Measurements from ENCODE around the gene TINAGL1.

The TINAGL1 gene

DNA sequence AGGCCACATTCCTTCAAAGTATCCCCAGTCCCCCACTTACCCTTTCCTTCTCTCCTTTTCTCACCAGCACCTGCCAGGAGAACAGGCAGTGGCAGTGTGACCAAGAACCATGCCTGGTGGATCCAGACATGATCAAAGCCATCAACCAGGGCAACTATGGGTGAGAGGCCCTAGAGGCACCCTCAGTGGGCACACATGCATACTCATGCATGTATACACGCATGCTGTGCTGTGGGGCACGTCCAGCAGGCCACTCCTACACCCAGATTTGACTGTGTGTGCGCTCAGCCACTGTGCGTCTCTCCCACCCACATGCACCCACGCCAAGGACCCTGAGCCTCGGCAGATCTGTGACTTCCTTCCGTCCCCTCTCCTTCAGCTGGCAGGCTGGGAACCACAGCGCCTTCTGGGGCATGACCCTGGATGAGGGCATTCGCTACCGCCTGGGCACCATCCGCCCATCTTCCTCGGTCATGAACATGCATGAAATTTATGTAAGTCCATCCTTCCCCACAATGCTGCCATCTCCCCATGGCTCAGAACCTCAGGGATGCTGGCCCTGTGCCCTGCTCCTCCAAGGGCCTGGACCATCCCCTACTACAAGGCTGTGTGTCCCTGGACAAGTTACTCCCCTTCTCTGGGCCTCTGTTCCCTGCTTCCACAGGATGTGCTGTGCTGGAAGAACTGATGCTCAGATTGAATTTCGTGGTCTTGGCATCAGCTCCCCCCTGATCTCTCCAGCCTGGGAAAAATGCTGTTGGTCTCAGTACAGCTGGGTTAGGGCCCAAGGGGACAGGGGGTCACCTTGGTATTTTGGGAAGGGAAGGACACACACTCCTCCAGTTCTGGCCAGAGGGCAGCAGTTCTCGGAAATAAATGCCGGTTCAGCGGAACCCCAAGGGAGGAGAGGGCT is 7.0 kb downstream of the TINAGL1 start:
- TF ChIP-seq EZH2phosphoT487 (IDR thresholded peaks at IDR 0.05; ENCODE audit: low read length), result no peak
- TF ChIP-seq CTCF (IDR thresholded peaks at IDR 0.05; ENCODE audit: low read length), result no peak
- no peak for TF ChIP-seq EZH2 (optimal IDR thresholded peaks at IDR 0.05; ENCODE audit: low read depth, low read length)
- Histone ChIP-seq H3K27me3 (replicated peaks; ENCODE audit: insufficient read depth, low read length) (no peaks in the 10 kb centered on the region; the same call in 1 of the 2 replicates), H3K4me3 (ENCODE audit: low read length) (no peak overlapping the region), H3K4me1 (ENCODE audit: low read length) (no peaks in the 10 kb centered on the region), H3K9ac (ENCODE audit: low read length) (no peak overlapping the region), H3K79me2 (ENCODE audit: low read length) (no peaks in the 10 kb centered on the region), H3K9me3 (replicated peaks; ENCODE audit: insufficient read depth, low read length) (no peaks in the 10 kb centered on the region), H4K20me1 (ENCODE audit: insufficient read depth, low read length) (no peaks in the 10 kb centered on the region), H3K36me3 (replicated peaks; ENCODE audit: insufficient read depth, low read length) (no peaks in the 10 kb centered on the region), H3K9me2 (replicated peaks; ENCODE audit: insufficient read depth, low read length) (no peaks in the 10 kb centered on the region), H2AFZ (ENCODE audit: low read length) (no peak overlapping the region), H3K27ac (ENCODE audit: low read length) (no peak overlapping the region), H3K4me2 (ENCODE audit: low read depth, low read length) (no peak overlapping the region), H3F3A (ENCODE audit: insufficient read depth, low read length) (no peaks in the 10 kb centered on the region)
- DNase-seq, result no peak

- H3K9me2 ChIP-seq (replicated peaks; ENCODE audit: insufficient read depth, low read length), result no peaks in the 10 kb centered on the region
- H3K9me3 ChIP-seq (replicated peaks; ENCODE audit: insufficient read depth, low read length), result no peaks in the 10 kb centered on the region
- H3F3A ChIP-seq (ENCODE audit: insufficient read depth, low read length), result no peaks in the 10 kb centered on the region
- no peak overlapping the region for H3K27ac ChIP-seq (ENCODE audit: low read length)
- no peaks in the 10 kb centered on the region for H3K36me3 ChIP-seq (replicated peaks; ENCODE audit: insufficient read depth, low read length)
- no peak overlapping the region for H3K9ac ChIP-seq (ENCODE audit: low read length)
- TF ChIP-seq CTCF (IDR thresholded peaks at IDR 0.05; ENCODE audit: low read length) (no peak), EZH2 (optimal IDR thresholded peaks at IDR 0.05; ENCODE audit: low read depth, low read length) (no peak), EZH2phosphoT487 (IDR thresholded peaks at IDR 0.05; ENCODE audit: low read length) (no peak)
- no peak overlapping the region for H3K4me3 ChIP-seq (ENCODE audit: low read length)
- H3K4me2 ChIP-seq (ENCODE audit: low read depth, low read length), result no peak overlapping the region
- DNase-seq, result no peak
- no peaks in the 10 kb centered on the region for H4K20me1 ChIP-seq (ENCODE audit: insufficient read depth, low read length)
- H3K27me3 ChIP-seq (replicated peaks; ENCODE audit: insufficient read depth, low read length), result no peaks in the 10 kb centered on the region; the same call in 1 of the 2 replicates
- H2AFZ ChIP-seq (ENCODE audit: low read length), result no peak overlapping the region
- H3K79me2 ChIP-seq (ENCODE audit: low read length), result no peaks in the 10 kb centered on the region
- no peaks in the 10 kb centered on the region for H3K4me1 ChIP-seq (ENCODE audit: low read length)
These were observed 7.9 kb downstream of the TINAGL1 start for GRCh38 chr1:31583995-31584868.

- Histone ChIP-seq H3K4me1 (ENCODE audit: low read length) (no peaks in the 10 kb centered on the region), H3K9ac (ENCODE audit: low read length) (no peak overlapping the region), H2AFZ (ENCODE audit: low read length) (no peak overlapping the region), H4K20me1 (ENCODE audit: insufficient read depth, low read length) (no peaks in the 10 kb centered on the region), H3K36me3 (replicated peaks; ENCODE audit: insufficient read depth, low read length) (no peaks in the 10 kb centered on the region), H3K9me2 (replicated peaks; ENCODE audit: insufficient read depth, low read length) (no peaks in the 10 kb centered on the region), H3K9me3 (replicated peaks; ENCODE audit: insufficient read depth, low read length) (no peaks in the 10 kb centered on the region), H3K27ac (ENCODE audit: low read length) (no peak overlapping the region), H3K4me3 (ENCODE audit: low read length) (no peak overlapping the region), H3K27me3 (replicated peaks; ENCODE audit: insufficient read depth, low read length) (no peaks in the 10 kb centered on the region; the same call in 1 of the 2 replicates), H3K4me2 (ENCODE audit: low read depth, low read length) (no peak overlapping the region), H3K79me2 (ENCODE audit: low read length) (no peaks in the 10 kb centered on the region), H3F3A (ENCODE audit: insufficient read depth, low read length) (no peaks in the 10 kb centered on the region)
- TF ChIP-seq CTCF (IDR thresholded peaks at IDR 0.05; ENCODE audit: low read length) (no peak), EZH2phosphoT487 (IDR thresholded peaks at IDR 0.05; ENCODE audit: low read length) (no peak), EZH2 (optimal IDR thresholded peaks at IDR 0.05; ENCODE audit: low read depth, low read length) (no peak)
- no peak for DNase-seq
These were observed 8.8 kb downstream of the TINAGL1 start for GRCh38 chr1:31584869-31585735.
